ENCODE results near the gene ABHD14A. TPM values are rescaled to one million over a fixed set of nuclear protein-coding genes. Genes with fewer than 3 reads are reported as not detected.

ABHD14A gene
- total and polyA plus RNA-seq, 2 donors (not counting 1 experiment from before 2014, with no cell fraction given): 5.1 to 10.2 TPM

DNA sequence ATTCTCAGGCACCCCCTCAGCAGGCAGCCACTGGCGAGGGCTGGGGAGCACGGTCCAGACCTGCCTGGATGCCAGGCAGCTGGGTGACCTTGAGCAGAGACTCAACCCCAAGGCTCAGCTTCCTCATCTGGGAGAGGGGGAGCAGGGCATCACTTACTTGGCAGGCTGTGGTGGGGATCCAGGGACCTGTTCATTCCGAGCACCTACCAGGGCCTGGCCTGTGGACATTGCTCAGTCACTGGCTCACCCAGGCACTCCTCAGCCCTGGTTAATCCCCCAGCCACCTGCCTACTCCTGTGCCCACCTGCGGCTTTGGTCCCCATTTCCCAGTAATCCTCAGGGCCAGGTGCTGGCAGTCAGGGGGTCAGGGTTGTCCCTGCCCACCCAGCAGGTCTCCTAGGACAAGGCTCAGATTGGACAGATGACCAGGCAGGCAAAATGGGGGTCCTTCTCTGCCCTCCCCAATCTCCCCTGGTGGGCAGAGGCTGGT, 30.1 kb downstream of the ABHD14A start:
- H2AFZ ChIP-seq (ENCODE audit: low read length): no peak overlapping the region
- DNase-seq (ENCODE audit: low read depth in 2 of 2): no peak
- H3K79me2 ChIP-seq (ENCODE audit: control insufficient read depth, insufficient read depth, low read length): no peaks in the 10 kb centered on the region
- H3K4me2 ChIP-seq (ENCODE audit: extremely low read depth, insufficient read depth, low read length): no peak overlapping the region
- H4K20me1 ChIP-seq (ENCODE audit: control insufficient read depth, extremely low read depth, insufficient read depth, low read length): no peaks in the 10 kb centered on the region
- no peak overlapping the region for H3K9ac ChIP-seq (ENCODE audit: insufficient read depth, low read length)
- no peak overlapping the region for H3K27ac ChIP-seq (ENCODE audit: insufficient read depth, low read length)
- no peaks in the 10 kb centered on the region for H3K27me3 ChIP-seq (ENCODE audit: control insufficient read depth, insufficient read depth, low read length)
- no peak overlapping the region for H3K4me3 ChIP-seq (replicated peaks in 1 of 4; ENCODE audit: control extremely low read depth in 1 of 4, insufficient read depth in 1 of 4, low read depth in 3 of 4, low read length in 4 of 4)
- no peaks in the 10 kb centered on the region for H3K9me3 ChIP-seq (ENCODE audit: control insufficient read depth, insufficient read depth, low read depth, low read length)
- TF ChIP-seq, protein P1, sequence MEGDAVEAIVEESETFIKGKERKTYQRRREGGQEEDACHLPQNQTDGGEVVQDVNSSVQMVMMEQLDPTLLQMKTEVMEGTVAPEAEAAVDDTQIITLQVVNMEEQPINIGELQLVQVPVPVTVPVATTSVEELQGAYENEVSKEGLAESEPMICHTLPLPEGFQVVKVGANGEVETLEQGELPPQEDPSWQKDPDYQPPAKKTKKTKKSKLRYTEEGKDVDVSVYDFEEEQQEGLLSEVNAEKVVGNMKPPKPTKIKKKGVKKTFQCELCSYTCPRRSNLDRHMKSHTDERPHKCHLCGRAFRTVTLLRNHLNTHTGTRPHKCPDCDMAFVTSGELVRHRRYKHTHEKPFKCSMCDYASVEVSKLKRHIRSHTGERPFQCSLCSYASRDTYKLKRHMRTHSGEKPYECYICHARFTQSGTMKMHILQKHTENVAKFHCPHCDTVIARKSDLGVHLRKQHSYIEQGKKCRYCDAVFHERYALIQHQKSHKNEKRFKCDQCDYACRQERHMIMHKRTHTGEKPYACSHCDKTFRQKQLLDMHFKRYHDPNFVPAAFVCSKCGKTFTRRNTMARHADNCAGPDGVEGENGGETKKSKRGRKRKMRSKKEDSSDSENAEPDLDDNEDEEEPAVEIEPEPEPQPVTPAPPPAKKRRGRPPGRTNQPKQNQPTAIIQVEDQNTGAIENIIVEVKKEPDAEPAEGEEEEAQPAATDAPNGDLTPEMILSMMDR (conservative IDR thresholded peaks at IDR 0.05 in 1 of 2, IDR thresholded peaks at IDR 0.05 in 1 of 2; ENCODE audit: low read depth in 1 of 2, low read length in 2 of 2): no peak
- no peak for TF ChIP-seq EZH2 (IDR thresholded peaks at IDR 0.05; ENCODE audit: low read length, missing control alignments)
- no peaks in the 10 kb centered on the region for H3K36me3 ChIP-seq (ENCODE audit: control insufficient read depth, insufficient read depth, low read length)
- H3K4me1 ChIP-seq (ENCODE audit: control insufficient read depth, extremely low read depth, insufficient read depth, low read length): peaks cover 14% of the 10 kb centered on the region

DNA sequence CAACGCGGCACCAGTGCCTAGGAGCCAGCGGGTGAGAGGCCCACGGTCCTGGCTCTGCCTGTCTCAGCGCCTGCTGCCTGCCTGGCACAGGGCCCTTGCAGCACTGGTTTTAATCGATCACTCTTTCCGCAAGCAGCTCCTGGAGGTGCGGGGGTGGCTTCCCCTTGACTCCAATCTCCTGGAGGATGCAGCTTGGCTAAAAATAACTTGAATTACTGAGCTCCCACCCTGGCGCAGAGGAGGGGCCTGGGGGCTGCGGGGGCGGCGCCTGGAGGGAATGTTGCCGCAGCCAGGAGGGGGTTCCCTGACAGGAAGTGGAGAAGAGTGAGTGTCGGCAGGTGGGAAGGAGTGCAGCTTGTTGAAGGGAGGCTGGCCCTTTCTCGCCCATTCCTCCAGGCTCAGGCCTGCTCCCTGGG, 30.7 kb downstream of the ABHD14A start:
- H3K4me3 ChIP-seq (replicated peaks in 1 of 4; ENCODE audit: control extremely low read depth in 1 of 4, insufficient read depth in 1 of 4, low read depth in 3 of 4, low read length in 4 of 4): no peak overlapping the region
- no peaks in the 10 kb centered on the region for H4K20me1 ChIP-seq (ENCODE audit: control insufficient read depth, extremely low read depth, insufficient read depth, low read length)
- H3K79me2 ChIP-seq (ENCODE audit: control insufficient read depth, insufficient read depth, low read length): no peaks in the 10 kb centered on the region
- H3K36me3 ChIP-seq (ENCODE audit: control insufficient read depth, insufficient read depth, low read length): no peaks in the 10 kb centered on the region
- H3K27ac ChIP-seq (ENCODE audit: insufficient read depth, low read length): no peak overlapping the region
- H2AFZ ChIP-seq (ENCODE audit: low read length): peak overlapping the region; percentile 62
- TF ChIP-seq EZH2 (IDR thresholded peaks at IDR 0.05; ENCODE audit: low read length, missing control alignments): no peak
- TF ChIP-seq, protein P1 (conservative IDR thresholded peaks at IDR 0.05 in 1 of 2, IDR thresholded peaks at IDR 0.05 in 1 of 2; ENCODE audit: low read depth in 1 of 2, low read length in 2 of 2): no peak
- H3K9me3 ChIP-seq (ENCODE audit: control insufficient read depth, insufficient read depth, low read depth, low read length): no peaks in the 10 kb centered on the region
- H3K4me2 ChIP-seq (ENCODE audit: extremely low read depth, insufficient read depth, low read length): peak overlapping the region; percentile 58
- H3K27me3 ChIP-seq (ENCODE audit: control insufficient read depth, insufficient read depth, low read length): no peaks in the 10 kb centered on the region
- H3K9ac ChIP-seq (ENCODE audit: insufficient read depth, low read length): no peak overlapping the region
- H3K4me1 ChIP-seq (ENCODE audit: control insufficient read depth, extremely low read depth, insufficient read depth, low read length): peaks cover 14% of the 10 kb centered on the region
- peak in 1 of 2 donors; percentile 85 for DNase-seq (ENCODE audit: low read depth in 2 of 2)

DNA sequence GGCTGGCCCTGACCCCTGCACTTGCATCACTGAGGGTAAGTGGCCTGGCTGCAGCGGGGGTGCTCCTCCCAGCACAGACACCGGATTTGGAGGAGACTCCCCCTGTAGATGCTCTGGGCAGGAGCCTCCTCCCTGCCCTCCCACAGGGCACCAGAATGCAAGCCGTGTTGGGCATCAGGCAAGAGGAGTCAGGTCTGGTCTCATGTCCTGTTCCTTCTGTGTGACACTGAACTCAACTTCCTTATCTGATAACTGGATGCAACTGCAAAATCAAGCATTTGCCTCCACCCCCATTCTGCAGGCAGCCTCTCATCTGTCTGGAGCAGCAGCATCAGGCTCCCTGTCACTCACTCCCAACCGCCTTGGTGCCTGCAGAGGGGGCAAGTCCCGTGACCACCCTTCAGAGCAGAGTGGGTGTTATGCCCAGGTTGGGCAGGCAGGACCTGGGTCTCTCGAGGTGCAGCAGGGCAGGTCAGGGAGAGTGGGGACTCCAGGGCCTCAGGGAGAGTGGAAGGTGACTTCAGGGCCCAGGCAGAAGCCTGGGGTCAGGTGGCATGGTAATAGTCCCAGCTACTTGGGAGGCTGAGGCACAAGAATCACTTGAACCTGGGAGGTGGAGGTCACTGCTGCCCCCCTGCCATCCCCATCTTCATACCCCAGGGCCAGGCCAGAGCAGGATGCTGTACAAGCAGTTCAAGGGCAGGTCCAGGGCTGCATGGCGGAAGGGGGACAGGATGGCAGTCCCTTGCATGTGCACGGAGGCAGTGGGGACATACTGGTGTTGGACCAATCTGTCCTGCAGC, 31.4 kb downstream of the ABHD14A start:
- DNase-seq (ENCODE audit: low read depth in 2 of 2): no peak
- H4K20me1 ChIP-seq (ENCODE audit: control insufficient read depth, extremely low read depth, insufficient read depth, low read length): no peaks in the 10 kb centered on the region
- no peaks in the 10 kb centered on the region for H3K36me3 ChIP-seq (ENCODE audit: control insufficient read depth, insufficient read depth, low read length)
- no peak for TF ChIP-seq EZH2 (IDR thresholded peaks at IDR 0.05; ENCODE audit: low read length, missing control alignments)
- TF ChIP-seq, protein P1 (conservative IDR thresholded peaks at IDR 0.05 in 1 of 2, IDR thresholded peaks at IDR 0.05 in 1 of 2; ENCODE audit: low read depth in 1 of 2, low read length in 2 of 2): no peak
- no peaks in the 10 kb centered on the region for H3K27me3 ChIP-seq (ENCODE audit: control insufficient read depth, insufficient read depth, low read length)
- H3K4me2 ChIP-seq (ENCODE audit: extremely low read depth, insufficient read depth, low read length): peak overlapping the region; percentile 58
- no peak overlapping the region for H3K4me3 ChIP-seq (replicated peaks in 1 of 4; ENCODE audit: control extremely low read depth in 1 of 4, insufficient read depth in 1 of 4, low read depth in 3 of 4, low read length in 4 of 4)
- H3K9ac ChIP-seq (ENCODE audit: insufficient read depth, low read length): no peak overlapping the region
- H3K9me3 ChIP-seq (ENCODE audit: control insufficient read depth, insufficient read depth, low read depth, low read length): no peaks in the 10 kb centered on the region
- H2AFZ ChIP-seq (ENCODE audit: low read length): peak overlapping the region; percentile 43
- peaks cover 14% of the 10 kb centered on the region for H3K4me1 ChIP-seq (ENCODE audit: control insufficient read depth, extremely low read depth, insufficient read depth, low read length)
- no peak overlapping the region for H3K27ac ChIP-seq (ENCODE audit: insufficient read depth, low read length)
- H3K79me2 ChIP-seq (ENCODE audit: control insufficient read depth, insufficient read depth, low read length): no peaks in the 10 kb centered on the region

Data from fibroblast of lung (primary cell).